ENCODE data around the gene TRHDE.

DNA sequence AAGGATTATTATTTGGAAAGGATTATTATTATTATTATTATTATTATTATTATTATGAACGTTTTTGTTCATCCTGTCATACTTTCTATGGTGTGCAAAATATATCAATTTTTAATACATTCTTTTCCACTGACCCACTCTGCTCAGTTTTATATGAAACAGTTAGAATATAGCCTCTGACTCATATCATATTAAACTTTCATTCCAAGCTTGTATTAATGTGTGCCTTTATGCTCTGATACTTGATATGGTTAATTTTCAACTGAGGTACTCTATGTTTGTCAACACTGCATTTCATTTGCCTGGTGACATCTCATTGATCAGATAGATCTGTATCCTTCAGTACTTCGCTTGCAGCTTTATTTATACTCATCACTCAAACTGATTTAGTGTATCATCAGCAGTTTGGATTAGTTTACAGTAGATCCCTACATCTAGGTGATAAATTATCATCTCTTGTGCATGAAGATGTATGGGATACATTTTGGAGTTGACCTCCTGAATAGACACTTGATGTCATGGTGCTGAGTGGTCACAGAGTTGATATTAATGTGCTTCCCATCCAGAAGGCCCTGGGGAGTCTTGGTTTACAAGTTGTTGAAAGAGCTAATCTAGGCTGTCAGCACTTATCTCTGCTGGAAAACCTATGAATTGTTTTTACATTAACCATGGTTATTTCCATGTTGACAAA lies 271.8 kb downstream of the TRHDE start:
- no peak for TF ChIP-seq POLR2A (IDR thresholded peaks at IDR 0.05)
- TF ChIP-seq, protein P1, sequence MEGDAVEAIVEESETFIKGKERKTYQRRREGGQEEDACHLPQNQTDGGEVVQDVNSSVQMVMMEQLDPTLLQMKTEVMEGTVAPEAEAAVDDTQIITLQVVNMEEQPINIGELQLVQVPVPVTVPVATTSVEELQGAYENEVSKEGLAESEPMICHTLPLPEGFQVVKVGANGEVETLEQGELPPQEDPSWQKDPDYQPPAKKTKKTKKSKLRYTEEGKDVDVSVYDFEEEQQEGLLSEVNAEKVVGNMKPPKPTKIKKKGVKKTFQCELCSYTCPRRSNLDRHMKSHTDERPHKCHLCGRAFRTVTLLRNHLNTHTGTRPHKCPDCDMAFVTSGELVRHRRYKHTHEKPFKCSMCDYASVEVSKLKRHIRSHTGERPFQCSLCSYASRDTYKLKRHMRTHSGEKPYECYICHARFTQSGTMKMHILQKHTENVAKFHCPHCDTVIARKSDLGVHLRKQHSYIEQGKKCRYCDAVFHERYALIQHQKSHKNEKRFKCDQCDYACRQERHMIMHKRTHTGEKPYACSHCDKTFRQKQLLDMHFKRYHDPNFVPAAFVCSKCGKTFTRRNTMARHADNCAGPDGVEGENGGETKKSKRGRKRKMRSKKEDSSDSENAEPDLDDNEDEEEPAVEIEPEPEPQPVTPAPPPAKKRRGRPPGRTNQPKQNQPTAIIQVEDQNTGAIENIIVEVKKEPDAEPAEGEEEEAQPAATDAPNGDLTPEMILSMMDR (IDR thresholded peaks at IDR 0.05) = no peak
